ENCODE measurements around the gene MT1X.
"Not testable (repeated sequence)": the region's sequence is repeated elsewhere in the genome, so short reads cannot be mapped to it uniquely, and the experiment has no call there.

MT1X gene

GRCh38 chr16:56713794-56714193 is 31.5 kb downstream of the MT1X start:
- H3K4me3 ChIP-seq (ENCODE audit: control insufficient read depth, low read depth, low read length): no peak overlapping the region
- DNase-seq (ENCODE audit: low read depth): no peak
- no peak for TF ChIP-seq CTCF (conservative IDR thresholded peaks at IDR 0.05; ENCODE audit: control insufficient read depth, insufficient read depth, low read depth, low read length)

GRCh38 chr16:56715126-56715525 is 32.9 kb downstream of the MT1X start:
- TF ChIP-seq CTCF (conservative IDR thresholded peaks at IDR 0.05; ENCODE audit: control insufficient read depth, insufficient read depth, low read depth, low read length): no peak
- no peak overlapping the region for H3K4me3 ChIP-seq (ENCODE audit: control insufficient read depth, low read depth, low read length)

GRCh38 chr16:56716761-56717160 is 34.5 kb downstream of the MT1X start:
- no peak overlapping the region for H3K4me3 ChIP-seq (ENCODE audit: control insufficient read depth, low read depth, low read length)
- TF ChIP-seq CTCF (conservative IDR thresholded peaks at IDR 0.05; ENCODE audit: control insufficient read depth, insufficient read depth, low read depth, low read length): no peak

More at GRCh38 chr16:56715126-56715525, 32.9 kb downstream of the MT1X start:
- no peak for DNase-seq (ENCODE audit: low read depth)

DNA sequence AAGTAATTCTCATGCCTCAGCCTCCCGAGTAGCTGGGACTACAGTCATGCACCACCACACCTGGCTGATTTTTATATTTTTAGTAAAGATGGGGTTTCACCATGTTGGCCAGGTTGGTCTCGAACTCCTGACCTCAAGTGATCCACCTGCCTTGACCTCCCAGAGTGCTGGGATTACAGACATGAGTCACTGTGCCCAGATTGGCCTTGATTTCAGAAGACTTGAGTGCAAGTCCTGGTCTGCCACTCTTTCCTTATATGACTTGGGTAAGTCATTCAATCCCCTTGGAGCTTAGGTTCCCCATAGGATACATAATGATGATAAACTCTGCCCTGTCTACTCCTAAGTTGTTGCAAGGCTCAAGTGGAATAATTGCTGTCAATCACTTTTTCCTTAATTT is 35.3 kb downstream of the MT1X start:
- DNase-seq (ENCODE audit: low read depth); H3K4me3 ChIP-seq (ENCODE audit: control insufficient read depth, low read depth, low read length): not testable (repeated sequence)

More at GRCh38 chr16:56716761-56717160, 34.5 kb downstream of the MT1X start:
- no peak for DNase-seq (ENCODE audit: low read depth)

DNA sequence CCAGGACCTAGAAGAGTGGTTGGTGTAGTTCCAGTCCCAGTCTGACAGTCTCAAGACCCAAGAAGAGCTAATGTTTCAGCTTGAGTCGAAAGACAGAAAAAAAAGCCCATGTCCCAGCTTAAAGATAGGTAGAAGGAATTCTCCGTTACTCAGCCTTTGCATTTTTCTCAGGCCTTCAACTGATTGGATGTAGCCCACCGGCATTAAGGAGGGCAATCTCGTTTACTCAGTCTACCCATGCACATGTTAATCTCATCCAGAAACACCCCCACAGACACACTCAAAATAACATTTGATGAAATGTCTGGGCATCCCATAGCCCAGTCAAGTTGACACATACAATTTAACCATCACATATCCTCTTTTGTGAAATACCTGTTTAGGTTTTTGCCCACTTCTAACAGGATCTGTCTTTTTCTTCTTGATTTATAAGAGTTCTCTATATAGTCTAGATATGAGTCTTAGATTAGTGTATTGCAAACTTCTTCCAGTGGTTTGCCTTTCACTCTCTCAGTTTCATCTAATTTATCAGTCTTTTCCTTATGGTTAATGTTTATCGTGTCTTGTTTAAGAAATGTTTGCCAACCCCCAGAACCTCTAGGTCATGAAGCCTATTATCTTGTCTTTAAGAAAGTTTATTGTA is 40.1 kb downstream of the MT1X start:
- H3K4me3 ChIP-seq (ENCODE audit: control insufficient read depth, low read depth, low read length): no peak overlapping the region
- DNase-seq (ENCODE audit: low read depth): no peak
- TF ChIP-seq CTCF (conservative IDR thresholded peaks at IDR 0.05; ENCODE audit: control insufficient read depth, insufficient read depth, low read depth, low read length): no peak

- TF ChIP-seq CTCF (conservative IDR thresholded peaks at IDR 0.05; ENCODE audit: control insufficient read depth, insufficient read depth, low read depth, low read length): no peak
- DNase-seq (ENCODE audit: low read depth): no peak
- H3K4me3 ChIP-seq (ENCODE audit: control insufficient read depth, low read depth, low read length): no peak overlapping the region
Measured at GRCh38 chr16:56724191-56724590, 41.9 kb downstream of the MT1X start.

GRCh38 chr16:56726283-56726682 is 44.0 kb downstream of the MT1X start:
- no peak for DNase-seq (ENCODE audit: low read depth)
- TF ChIP-seq CTCF (conservative IDR thresholded peaks at IDR 0.05; ENCODE audit: control insufficient read depth, insufficient read depth, low read depth, low read length): no peak
- H3K4me3 ChIP-seq (ENCODE audit: control insufficient read depth, low read depth, low read length): no peak overlapping the region
